Right lobe of liver (tissue), 6 donors: ENCODE data around the gene GARIN6. TPM values are rescaled to one million over a fixed set of nuclear protein-coding genes. Genes with fewer than 3 reads are reported as not detected.
"Not testable (repeated sequence)": the region's sequence is repeated elsewhere in the genome, so short reads cannot be mapped to it uniquely, and the experiment has no call there.

Source experiments
- ATAC-seq, 4 donors: fragments of 200-7000 bp; cut with Tn5 transposase; one replicate each; pipeline ENCODE4 v1.9.1; 2020; ENCODE audit warnings: mild to moderate bottlenecking in 4 of 4, moderate library complexity in 4 of 4
- DNase-seq, 3 donors: peaks; one replicate each; pipeline ENCODE4 v3.0.0-alpha.2; 2020
- H3K27ac ChIP-seq, 3 donors: fragments of 200-600 bp; one replicate each; pipeline ENCODE4 v1.8.0; 2022
- H3K27me3 ChIP-seq, 2 donors: fragments of 200-600 bp; one replicate each; pipeline ENCODE4 v1.8.0; 2022
- H3K36me3 ChIP-seq, 4 donors: fragments of 200-600 bp; sonication (generic) in 1 of 4; one replicate each; pipeline versions ENCODE4 v1.5.1 to v1.8.0; 2017 to 2022; ENCODE audit warnings: control low read depth in 1 of 4
- H3K4me1 ChIP-seq, 4 donors: fragments of 200-600 bp; sonication (generic) in 1 of 4; one replicate each; pipeline versions ENCODE4 v1.5.1 to v1.8.0; 2017 to 2022; ENCODE audit warnings: control low read depth in 1 of 4
- H3K4me3 ChIP-seq, 3 donors: fragments of 200-600 bp; one replicate each; pipeline ENCODE4 v1.8.0; 2022
- H3K9me3 ChIP-seq, 4 donors: fragments of 200-600 bp; sonication (generic) in 1 of 4; one replicate each; pipeline versions ENCODE4 v1.5.1 to v1.8.0; 2017 to 2022; ENCODE audit warnings: control low read depth in 1 of 4
- POLR2A ChIP-seq: fragments of 450-650 bp; IDR thresholded peaks from one replicate; pipeline ENCODE4 v1.6.1; 2017; ENCODE audit warnings: antibody characterized with exemption, mild to moderate bottlenecking
- WGBS: methylation state at CpG from one replicate; pipeline ENCODE4 v1.1.6; 2018; ENCODE audit warnings: low coverage, low lambda C conversion rate; ENCODE audit not compliant: insufficient coverage; ENCODE audit errors: missing lambda C conversion rate; 5-methylcytosine and 5-hydroxymethylcytosine counted together
- intact Hi-C, 2 donors: fragments of 100-400 bp; cut with DNase I; formaldehyde crosslinking; loops; one replicate each; pipeline versions ENCODE4 v1.11.2 to v1.14.1; 2022
- total RNA-seq, 6 experiments: library from RNA; depleted of rRNA in 2 of 6; stranded (reverse); fragments of >200 nt in 2 of 6; fragmentation: NEBNext Ultra II Directional in 3 of 6; extraction: Animal tissue kit (Norgen Biotek cat#: 25700) in 3 of 6; gene quantifications; one replicate each; pipeline versions ENCODE4 v1.1.0 to v1.2.4, GENCODE V29; 2016 to 2023
- TF ChIP-seq, protein P1 (sequence below), 4 donors: fragments of 200-600 bp in 3 of 4; fragments of 450-650 bp in 1 of 4; IDR thresholded peaks; one replicate each; pipeline versions ENCODE4 v1.5.1 to v1.8.0; 2016 to 2022; ENCODE audit warnings: antibody characterized with exemption in 4 of 4, mild to moderate bottlenecking in 2 of 4
- donor health status: DM: no; HTN: yes; CAD: no.
- donor health status: DM: no; HTN: no; CAD: no.
- donor health status: DM: no; HTN: no; CAD: no.
- donor health status: DM: no; HTN: yes; CAD: no.
- donor health status: DM: no; HTN: yes; CAD: no.

GARIN6 gene
- total RNA-seq, 6 experiments from 2014 or later = not detected

DNA sequence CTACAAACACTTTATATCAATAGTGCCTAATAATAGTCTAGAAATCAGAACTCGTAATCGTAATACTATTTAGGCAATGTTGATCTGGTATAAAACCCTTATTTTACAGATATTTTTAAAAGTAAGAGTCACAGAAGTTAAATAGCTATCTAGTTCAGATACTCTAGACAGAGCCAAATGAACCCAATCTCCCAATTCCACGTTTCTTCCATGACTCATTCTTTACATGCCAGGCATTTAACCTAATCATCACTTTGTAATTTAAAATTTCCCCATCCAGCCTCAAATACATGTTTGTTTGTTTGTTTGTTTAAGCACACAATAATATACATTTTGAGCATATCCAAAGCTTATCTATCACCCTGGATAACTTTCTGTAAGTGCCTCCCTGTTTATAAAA, 36.4 kb upstream of the GARIN6 start:
- intact Hi-C loops = no loop called here
- Histone ChIP-seq H3K27ac (no peak overlapping the region), H3K36me3 (no peaks in the 10 kb centered on the region), H3K27me3 (no peaks in the 10 kb centered on the region), H3K9me3 (no peaks in the 10 kb centered on the region), H3K4me3 (no peak overlapping the region), H3K4me1 (no peaks in the 10 kb centered on the region)
- no peak for TF ChIP-seq POLR2A
- TF ChIP-seq, protein P1, sequence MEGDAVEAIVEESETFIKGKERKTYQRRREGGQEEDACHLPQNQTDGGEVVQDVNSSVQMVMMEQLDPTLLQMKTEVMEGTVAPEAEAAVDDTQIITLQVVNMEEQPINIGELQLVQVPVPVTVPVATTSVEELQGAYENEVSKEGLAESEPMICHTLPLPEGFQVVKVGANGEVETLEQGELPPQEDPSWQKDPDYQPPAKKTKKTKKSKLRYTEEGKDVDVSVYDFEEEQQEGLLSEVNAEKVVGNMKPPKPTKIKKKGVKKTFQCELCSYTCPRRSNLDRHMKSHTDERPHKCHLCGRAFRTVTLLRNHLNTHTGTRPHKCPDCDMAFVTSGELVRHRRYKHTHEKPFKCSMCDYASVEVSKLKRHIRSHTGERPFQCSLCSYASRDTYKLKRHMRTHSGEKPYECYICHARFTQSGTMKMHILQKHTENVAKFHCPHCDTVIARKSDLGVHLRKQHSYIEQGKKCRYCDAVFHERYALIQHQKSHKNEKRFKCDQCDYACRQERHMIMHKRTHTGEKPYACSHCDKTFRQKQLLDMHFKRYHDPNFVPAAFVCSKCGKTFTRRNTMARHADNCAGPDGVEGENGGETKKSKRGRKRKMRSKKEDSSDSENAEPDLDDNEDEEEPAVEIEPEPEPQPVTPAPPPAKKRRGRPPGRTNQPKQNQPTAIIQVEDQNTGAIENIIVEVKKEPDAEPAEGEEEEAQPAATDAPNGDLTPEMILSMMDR (IDR thresholded peaks at IDR 0.05) = no peak
- DNase-seq = no peak
- ATAC-seq = no peak
- WGBS = 29% methylated on average over 3 of the region's 3 CpGs

DNA sequence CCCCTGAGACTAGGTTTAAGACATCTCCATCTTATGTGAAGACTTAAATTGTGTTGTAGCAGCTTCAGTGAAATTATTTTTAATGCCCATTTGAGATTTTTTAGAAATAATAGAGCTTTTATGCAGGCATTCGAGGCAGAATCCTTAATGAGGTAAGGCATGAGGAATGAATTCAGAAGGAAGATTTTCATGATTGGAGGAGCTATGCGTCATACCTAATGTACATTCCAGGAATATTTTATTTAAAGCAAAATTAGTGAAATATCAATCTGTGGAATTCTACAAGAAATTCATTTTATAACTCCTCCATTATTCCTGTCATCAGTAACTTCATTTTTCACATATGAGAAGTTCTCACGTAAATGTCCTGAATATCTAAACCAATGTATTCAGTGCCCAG, 36.0 kb upstream of the GARIN6 start:
- Histone ChIP-seq H3K4me1 (no peaks in the 10 kb centered on the region), H3K36me3 (no peaks in the 10 kb centered on the region), H3K9me3 (no peaks in the 10 kb centered on the region), H3K27ac (no peak overlapping the region), H3K27me3 (no peaks in the 10 kb centered on the region), H3K4me3 (no peak overlapping the region)
- no peak for DNase-seq
- ATAC-seq = no peak
- TF ChIP-seq POLR2A = no peak
- TF ChIP-seq, protein P1 (IDR thresholded peaks at IDR 0.05) = no peak
- intact Hi-C loops = no loop called here
- 56% methylated on average over 3 of the region's 3 CpGs for WGBS

DNA sequence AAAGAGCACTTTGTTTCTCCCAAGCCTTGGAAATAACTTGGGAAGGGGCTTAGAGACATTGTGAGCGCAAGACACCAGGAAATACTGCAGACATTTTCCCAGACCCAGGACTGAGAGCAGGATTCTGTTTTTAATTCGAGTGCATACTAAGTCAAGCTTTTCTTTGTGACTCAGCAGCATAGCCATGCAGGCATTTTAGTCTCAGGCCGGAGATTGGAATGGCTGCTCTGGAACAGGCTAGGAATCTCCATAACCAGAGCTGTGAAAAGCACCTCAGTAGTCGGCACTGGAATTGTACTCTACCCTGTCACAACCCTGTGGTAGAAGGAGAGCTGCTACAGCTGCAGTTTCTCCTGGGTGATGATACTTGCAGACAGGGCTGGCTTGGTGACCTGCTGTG, 28.9 kb upstream of the GARIN6 start:
- Histone ChIP-seq H3K4me1 (no peaks in the 10 kb centered on the region), H3K27me3 (no peaks in the 10 kb centered on the region), H3K27ac (no peak overlapping the region), H3K4me3 (no peak overlapping the region), H3K9me3 (no peaks in the 10 kb centered on the region), H3K36me3 (no peaks in the 10 kb centered on the region)
- intact Hi-C loops = no loop called here
- no peak for ATAC-seq
- TF ChIP-seq, protein P1 (IDR thresholded peaks at IDR 0.05) = no peak
- no peak for TF ChIP-seq POLR2A
- WGBS = 64% methylated on average over 2 of the region's 4 CpGs
- no peak for DNase-seq

DNA sequence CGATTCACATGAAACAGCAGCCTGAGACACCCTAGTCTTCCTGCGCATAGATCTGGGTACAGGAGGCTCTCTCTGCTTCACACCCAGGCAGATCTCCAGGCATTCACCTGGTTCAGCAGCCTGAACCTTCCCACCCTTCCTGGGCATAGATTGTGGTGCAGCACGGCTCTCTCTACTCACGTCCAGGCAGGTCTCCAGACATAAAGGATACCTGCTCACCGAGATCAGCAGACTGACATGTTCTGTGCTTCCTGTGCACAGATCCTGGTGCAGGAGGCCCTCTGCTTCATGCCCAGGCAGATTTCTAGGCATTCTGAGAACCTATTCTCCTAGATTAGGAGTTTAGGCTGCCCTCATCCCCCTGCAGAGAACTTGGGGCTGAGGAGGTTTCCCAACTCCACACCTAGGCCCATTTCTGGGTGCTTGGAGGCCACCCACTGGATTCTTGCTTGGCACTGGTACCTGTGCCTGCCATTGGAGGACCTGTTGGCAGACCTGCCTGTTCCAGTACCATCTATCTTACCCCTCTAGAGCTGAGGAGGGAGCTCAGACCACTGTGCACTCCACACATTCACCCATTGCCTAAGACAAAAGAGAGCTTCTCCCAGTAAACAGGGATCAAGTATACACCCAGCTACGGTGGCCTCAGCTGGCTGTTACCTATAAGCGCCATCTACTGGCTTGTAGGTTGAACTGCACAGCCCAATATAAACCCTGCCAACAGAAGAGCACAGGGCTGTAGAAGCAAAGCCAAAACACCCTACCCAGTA, 28.0 kb upstream of the GARIN6 start:
- Histone ChIP-seq H3K4me1 (no peaks in the 10 kb centered on the region), H3K36me3 (no peaks in the 10 kb centered on the region), H3K27me3 (no peaks in the 10 kb centered on the region), H3K4me3 (no peak overlapping the region), H3K9me3 (no peaks in the 10 kb centered on the region), H3K27ac (no peak overlapping the region)
- peak; percentile 65 to 84 (median 74) for ATAC-seq
- intact Hi-C loops = no loop called here
- peak in 1 of 3 donors; percentile 49 for DNase-seq
- TF ChIP-seq, protein P1 (IDR thresholded peaks at IDR 0.05) = peak; percentile 43 to 66 (median 48)
- TF ChIP-seq POLR2A = no peak
- WGBS = 33% methylated on average over 4 of the region's 7 CpGs

DNA sequence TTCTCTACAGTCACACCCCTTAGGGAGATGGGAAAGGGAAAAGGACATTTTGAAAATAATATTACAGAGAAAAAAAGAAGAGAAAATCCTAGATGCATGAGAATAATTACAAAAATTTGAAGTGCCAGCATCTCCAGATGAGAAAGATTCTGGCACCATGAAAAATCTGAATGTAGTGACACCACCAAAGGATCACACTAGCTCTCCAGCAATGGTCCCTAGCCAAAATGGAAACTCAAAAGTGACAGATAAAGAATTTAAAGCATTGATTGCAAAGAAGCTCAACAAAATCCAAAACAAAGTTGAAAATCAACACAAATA, 27.4 kb upstream of the GARIN6 start:
- H3K27me3 ChIP-seq = no peaks in the 10 kb centered on the region
- H3K4me3 ChIP-seq = no peak overlapping the region
- H3K27ac ChIP-seq = no peak overlapping the region
- H3K36me3 ChIP-seq = no peaks in the 10 kb centered on the region
- DNase-seq = no peak
- H3K4me1 ChIP-seq = no peaks in the 10 kb centered on the region
- no peak for ATAC-seq
- H3K9me3 ChIP-seq = no peaks in the 10 kb centered on the region
- TF ChIP-seq, protein P1 (IDR thresholded peaks at IDR 0.05) = peak in 1 of 4 donors; percentile 2
- TF ChIP-seq POLR2A = no peak
- intact Hi-C loops = no loop called here

DNA sequence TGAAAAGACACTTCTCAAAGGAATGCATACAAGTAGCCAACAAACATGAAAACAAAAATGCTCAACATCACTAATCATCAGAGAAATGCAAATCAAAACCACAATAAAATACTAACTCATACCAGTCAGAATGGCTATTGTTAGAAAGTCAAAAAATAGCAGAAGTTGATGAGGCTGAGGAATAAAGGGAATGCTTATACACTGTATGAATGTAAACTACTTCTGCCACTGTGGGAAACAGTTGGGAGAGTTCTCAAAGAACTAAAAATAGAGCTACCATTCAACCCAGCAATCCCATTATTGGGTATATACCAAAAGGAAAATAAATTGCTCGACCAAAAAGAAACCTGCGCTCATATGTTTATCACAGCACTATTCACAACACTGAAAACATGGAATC, 23.0 kb upstream of the GARIN6 start:
- H3K27me3 ChIP-seq, ATAC-seq, H3K27ac ChIP-seq, H3K36me3 ChIP-seq, H3K9me3 ChIP-seq, H3K4me1 ChIP-seq, DNase-seq, intact Hi-C loops, H3K4me3 ChIP-seq: not testable (repeated sequence)
- WGBS = 79% methylated on average over 2 of the region's 2 CpGs
